Hepatocyte (in vitro differentiated cells): ENCODE results near the gene STAT1.

Experiments
- EZH2 ChIP-seq: fragments of 200-600 bp; sonication (generic); IDR thresholded peaks from 2 replicates; pipeline ENCODE4 v1.6.1; 2016; ENCODE audit warnings: antibody characterized with exemption, mild to moderate bottlenecking, borderline replicate concordance
- TF ChIP-seq, protein P1 (sequence below): fragments of 200-600 bp; sonication (generic); IDR thresholded peaks from 2 replicates; pipeline ENCODE4 v1.5.1; 2016; ENCODE audit warnings: antibody characterized with exemption, mild to moderate bottlenecking; ENCODE audit not compliant: poor library complexity

DNA sequence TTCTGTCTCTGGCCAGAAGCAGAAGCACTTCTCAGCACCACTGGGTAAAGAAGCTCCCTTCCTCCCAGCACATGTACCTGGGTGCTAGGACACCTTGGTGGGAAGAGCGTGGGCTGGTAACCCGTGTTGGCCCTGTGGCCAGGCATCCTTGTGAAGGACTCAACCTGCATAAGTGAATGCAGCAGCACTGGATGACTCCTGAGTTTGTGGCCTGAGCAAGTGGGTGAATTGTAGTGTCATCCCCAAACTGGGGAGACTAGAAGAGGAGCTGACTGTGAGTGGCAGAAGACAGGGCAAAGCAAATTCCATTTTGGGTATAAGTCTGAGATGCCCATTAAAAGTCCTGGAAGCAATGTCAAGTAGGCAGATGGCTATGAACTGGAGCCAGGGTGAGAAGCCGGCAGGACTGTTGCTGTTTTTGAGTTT lies 63.4 kb downstream of the STAT1 start:
- TF ChIP-seq, protein P1, sequence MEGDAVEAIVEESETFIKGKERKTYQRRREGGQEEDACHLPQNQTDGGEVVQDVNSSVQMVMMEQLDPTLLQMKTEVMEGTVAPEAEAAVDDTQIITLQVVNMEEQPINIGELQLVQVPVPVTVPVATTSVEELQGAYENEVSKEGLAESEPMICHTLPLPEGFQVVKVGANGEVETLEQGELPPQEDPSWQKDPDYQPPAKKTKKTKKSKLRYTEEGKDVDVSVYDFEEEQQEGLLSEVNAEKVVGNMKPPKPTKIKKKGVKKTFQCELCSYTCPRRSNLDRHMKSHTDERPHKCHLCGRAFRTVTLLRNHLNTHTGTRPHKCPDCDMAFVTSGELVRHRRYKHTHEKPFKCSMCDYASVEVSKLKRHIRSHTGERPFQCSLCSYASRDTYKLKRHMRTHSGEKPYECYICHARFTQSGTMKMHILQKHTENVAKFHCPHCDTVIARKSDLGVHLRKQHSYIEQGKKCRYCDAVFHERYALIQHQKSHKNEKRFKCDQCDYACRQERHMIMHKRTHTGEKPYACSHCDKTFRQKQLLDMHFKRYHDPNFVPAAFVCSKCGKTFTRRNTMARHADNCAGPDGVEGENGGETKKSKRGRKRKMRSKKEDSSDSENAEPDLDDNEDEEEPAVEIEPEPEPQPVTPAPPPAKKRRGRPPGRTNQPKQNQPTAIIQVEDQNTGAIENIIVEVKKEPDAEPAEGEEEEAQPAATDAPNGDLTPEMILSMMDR, result no peak
- TF ChIP-seq EZH2, result no peak
